HG03064 (cell line): ENCODE data around the gene SIDT2.
A peak's percentile ranks its signal among the peaks of the same experiment; 100 is the strongest.
"Not testable (repeated sequence)": the region's sequence is repeated elsewhere in the genome, so short reads cannot be mapped to it uniquely, and the experiment has no call there.

Experiments used
- ATAC-seq: cut with Tn5 transposase; IDR thresholded peaks from one replicate; pipeline ENCODE4 v1.9.1; 2021; ENCODE audit warnings: low read depth; ENCODE audit not compliant: unreplicated experiment

SIDT2 gene

GRCh38 chr11:117171404-117172061 is 7.0 kb upstream of the SIDT2 start:
- ATAC-seq: no peak

DNA sequence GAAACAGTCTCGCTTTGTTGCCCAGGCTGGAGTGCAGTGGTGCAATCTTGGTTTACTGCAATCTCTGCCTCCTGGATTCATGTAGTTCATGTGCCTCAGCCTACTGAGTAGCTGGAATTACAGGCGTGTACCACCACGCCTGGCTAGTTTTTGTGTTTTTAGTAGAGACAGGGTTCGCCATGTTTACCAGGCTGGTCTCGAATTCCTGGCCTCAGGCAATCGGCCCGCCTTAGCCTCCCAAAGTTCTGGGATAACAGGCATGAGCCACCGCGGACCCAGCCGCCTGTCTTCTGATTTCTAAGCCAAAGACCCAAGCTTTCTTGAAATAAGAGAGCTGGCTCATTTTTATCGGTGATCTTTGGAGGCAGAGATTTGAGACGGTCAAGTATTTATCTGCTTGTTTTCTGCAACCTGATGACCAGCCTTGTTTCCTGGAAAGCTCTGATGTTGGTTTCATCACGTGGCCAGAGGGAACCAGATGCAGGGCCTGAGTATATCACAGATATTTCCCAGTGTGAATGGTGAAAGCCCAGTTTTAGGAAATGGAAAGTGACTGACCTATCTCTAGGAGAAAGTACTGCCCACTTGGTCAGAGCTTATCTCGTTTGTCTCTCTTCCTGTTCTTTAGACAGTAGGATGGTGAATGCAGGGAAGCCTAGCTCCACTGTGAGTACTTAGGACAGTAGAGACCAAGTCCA is 5.7 kb upstream of the SIDT2 start:
- no peak for ATAC-seq

GRCh38 chr11:117175104-117175503 is 3.4 kb upstream of the SIDT2 start:
- no peak for ATAC-seq

GRCh38 chr11:117175781-117176180 is 2.8 kb upstream of the SIDT2 start:
- ATAC-seq: no peak

DNA sequence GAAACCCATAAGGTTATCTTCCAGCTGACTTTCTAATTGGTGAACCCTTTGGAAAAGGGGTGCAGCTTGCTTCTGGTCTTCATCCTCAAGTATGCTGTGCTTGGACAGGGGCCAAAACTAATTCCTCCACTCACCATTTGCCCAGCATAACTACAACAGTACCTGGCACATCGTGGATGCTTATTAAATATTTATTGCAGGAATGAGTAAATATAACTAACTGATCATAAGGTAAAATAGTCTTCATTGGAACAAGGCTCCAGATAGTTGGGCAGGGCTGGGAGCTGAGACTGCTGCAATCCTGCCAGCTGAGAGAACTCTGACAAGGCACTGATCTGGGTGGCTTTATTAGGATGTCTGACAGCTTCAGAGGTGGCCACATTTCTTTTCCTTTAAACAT is 2.4 kb upstream of the SIDT2 start:
- no peak for ATAC-seq

DNA sequence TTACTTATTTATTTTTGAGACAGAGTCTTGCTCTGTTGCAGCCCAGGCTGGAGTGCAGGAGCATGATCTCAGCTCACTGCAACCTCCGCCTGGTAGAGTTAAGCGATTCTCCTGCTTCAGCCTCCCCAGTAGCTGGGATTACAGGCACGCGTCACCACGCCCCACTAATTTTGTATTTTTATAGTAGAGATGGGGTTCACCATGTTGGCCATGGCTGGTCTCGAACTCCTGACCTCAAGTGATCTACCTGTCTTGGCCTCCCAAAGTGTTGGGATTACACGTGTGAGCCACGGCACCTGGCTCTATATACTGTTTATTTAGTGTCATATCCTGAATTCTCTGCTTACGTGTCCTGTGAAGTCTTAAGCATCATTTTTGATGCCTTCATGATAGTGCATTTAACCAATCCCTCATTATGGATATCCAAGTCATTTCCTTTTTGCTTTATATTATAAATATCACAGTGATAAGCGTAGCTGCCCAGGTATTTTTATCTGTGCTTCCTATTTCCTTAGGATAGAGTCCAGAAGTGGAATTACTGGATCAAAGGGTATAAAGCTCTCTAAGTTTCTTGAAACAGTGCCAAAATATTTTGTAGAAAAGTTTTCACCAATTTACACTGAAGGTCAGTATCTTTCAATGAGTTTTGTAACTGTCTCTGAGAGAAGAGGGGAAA is 871 bp upstream of the SIDT2 start:
- ATAC-seq: no peak

DNA sequence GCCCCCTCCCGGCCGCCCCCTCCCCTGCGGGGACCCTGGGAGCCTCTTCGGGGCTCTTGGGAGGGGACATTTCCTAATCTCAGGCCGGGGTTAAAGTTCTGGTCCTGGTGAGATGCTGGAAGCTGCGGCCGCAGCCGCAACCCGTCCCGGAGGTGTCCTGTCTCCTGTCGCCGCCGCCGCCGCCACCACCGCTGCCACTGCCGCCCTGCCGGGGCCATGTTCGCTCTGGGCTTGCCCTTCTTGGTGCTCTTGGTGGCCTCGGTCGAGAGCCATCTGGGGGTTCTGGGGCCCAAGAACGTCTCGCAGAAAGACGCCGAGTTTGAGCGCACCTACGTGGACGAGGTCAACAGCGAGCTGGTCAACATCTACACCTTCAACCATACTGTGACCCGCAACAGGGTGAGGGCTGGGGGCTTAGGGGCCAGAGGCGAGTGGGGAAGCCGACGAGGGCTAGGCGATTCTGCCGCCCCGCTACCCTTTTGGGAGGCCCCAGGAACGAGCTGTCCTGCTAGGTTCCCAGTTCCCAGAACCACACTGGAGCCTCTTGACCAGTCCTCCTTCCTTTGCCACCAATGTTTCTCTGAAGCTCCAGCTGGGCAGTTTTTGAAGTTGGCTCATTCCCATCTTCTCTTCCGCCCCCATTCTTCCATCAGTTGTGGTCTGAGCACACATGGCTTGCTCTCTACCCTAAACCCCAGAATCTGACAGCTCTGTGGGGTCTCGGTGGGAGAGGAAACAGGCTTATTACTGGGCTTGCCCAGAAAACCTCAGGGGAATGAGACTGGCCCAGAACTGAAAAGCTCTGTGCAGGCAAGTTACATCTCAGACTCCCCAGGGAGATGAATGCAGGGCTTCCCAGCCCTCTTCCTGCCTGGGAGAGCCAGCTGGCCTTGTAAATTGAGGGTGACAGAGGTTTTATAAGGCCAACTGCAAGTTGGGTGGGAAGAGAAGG is 781 bp downstream of the SIDT2 start:
- ATAC-seq: peak; percentile 27

DNA sequence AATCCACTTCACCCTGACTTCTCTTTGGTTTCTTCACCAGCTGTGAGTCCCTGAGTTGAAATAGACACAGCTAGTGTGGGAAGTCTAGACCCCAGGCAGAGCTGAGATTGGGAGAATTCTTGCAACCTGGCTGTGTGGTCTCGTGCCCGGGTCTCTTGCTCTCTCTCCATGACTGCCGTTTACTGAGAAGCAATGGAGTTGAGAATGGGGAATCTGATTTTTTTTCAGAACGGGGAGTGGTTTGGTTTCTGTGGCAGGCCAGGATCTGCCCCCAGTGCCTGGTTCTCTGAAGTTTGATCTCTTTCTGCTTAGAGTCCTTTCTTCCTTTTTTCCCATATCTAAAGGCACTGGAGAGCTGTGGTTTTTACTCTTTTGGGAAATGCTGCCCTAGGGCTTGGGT is 1.5 kb downstream of the SIDT2 start:
- no peak for ATAC-seq

- no peak for ATAC-seq
Measured at GRCh38 chr11:117180661-117181585, 2.4 kb downstream of the SIDT2 start.

GRCh38 chr11:117181586-117182550 is 3.3 kb downstream of the SIDT2 start:
- ATAC-seq: no peak

DNA sequence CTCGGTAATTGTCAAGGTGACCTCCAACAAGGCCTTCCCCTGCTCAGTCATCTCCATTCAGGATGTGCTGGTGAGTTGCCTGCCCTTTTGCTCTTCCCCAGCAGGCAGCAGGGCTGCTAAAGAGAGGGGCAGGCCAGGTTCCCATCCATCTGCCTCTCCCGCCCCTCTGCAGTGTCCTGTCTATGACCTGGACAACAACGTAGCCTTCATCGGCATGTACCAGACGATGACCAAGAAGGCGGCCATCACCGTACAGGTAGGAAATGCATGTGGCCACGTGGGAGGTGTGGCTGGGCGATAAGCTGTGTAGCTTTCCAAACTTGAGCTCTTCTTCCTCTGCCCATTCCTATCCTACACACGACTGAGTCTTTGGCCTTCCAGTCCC is 4.0 kb downstream of the SIDT2 start:
- ATAC-seq: no peak

- ATAC-seq: not testable (repeated sequence)
Measured at GRCh38 chr11:117183178-117183577, 4.6 kb downstream of the SIDT2 start.

DNA sequence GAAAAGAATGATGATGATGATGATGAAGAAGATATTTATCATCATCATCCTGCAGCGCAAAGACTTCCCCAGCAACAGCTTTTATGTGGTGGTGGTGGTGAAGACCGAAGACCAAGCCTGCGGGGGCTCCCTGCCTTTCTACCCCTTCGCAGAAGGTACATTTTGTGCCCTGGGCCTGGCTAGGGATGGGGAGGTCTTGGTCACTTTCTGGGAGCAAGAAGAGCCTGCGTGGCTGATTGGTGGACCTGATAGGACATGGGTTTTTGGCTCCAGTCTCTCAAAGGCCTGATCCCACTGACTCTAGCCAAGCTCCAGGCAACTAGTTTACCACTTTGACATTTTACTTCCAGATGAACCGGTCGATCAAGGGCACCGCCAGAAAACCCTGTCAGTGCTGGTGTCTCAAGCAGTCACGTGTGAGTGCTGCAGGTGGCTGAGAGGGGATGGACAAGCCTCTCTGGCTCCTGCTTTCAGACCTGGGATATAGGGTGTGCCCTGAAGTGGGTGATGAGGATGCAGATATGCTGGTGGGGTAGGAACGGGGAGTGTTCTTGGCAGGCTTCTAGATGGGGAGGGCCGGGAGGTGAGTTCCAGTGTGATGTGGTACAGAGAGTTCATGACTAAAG is 5.3 kb downstream of the SIDT2 start:
- ATAC-seq: no peak

DNA sequence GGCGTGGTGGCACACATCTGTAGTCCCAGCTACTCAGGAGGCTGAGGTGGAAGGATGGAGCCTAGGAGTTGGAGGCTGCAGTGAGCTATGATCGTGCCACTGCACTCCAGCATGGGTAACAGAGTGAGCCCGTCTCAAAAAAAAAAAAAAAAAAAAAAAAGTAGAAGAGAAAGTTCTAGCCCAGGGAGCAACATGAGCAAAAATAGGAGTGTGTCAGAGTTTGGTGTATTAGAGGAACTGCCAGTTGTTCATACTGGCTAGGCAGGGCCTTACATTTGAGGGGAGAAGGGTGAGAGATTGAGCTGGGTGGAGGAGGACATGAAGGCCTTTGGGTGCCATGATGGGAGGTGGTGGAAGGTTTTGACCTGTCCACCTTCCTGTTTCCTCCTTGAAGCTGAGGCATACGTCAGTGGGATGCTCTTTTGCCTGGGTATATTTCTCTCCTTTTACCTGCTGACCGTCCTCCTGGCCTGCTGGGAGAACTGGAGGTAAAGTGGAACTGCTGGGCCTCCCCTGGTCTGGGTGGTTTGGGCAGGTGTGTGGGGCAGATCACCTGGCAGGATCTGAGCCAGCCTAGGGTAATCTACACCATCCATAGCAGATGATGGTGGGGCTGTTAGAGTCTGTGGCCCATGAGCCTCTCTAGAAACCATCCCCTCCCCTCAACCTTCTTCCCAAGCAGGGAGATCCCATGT is 7.3 kb downstream of the SIDT2 start:
- no peak for ATAC-seq

GRCh38 chr11:117186431-117186761 is 7.9 kb downstream of the SIDT2 start:
- ATAC-seq: no peak

- no peak for ATAC-seq
Measured at GRCh38 chr11:117187007-117187406, 8.5 kb downstream of the SIDT2 start.

GRCh38 chr11:117187428-117187798 is 8.9 kb downstream of the SIDT2 start:
- no peak for ATAC-seq
